Kidney (tissue), 14 donors: Measurements from ENCODE around the gene ZFAND3. TPM values are rescaled to one million over a fixed set of nuclear protein-coding genes. Genes with fewer than 3 reads are reported as not detected.

Experiments used
- DNase-seq, 5 donors: peaks; one replicate each; pipeline ENCODE4 v3.0.0-alpha.2; 2013 to 2020
- FAIRE-seq: peaks from 2 replicates; lab custom pipeline; 2012; peaks lifted over from hg19 to GRCh38; lab: Jason Lieb, UNC
- H3K27ac ChIP-seq, 2 donors: one replicate each; pipeline ENCODE4 v1.7.0; 2013; ENCODE audit warnings: low read depth in 2 of 2, low read length in 2 of 2, inconsistent platforms in 1 of 2
- H3K27me3 ChIP-seq: one replicate; pipeline ENCODE4 v1.7.1; 2013; ENCODE audit warnings: low read length, inconsistent platforms; ENCODE audit not compliant: control insufficient read depth, insufficient read depth
- H3K36me3 ChIP-seq, 3 donors: one replicate each; pipeline versions ENCODE4 v1.7.0 to v1.7.1; 2013; ENCODE audit warnings: low read length in 3 of 3, control low read depth in 1 of 3, inconsistent platforms in 1 of 3; ENCODE audit not compliant: insufficient read depth in 3 of 3, control insufficient read depth in 2 of 3
- H3K4me1 ChIP-seq, 3 donors: one replicate each; pipeline versions ENCODE4 v1.7.0 to v1.7.1; 2013; ENCODE audit warnings: low read length in 3 of 3, inconsistent platforms in 1 of 3, low read depth in 1 of 3; ENCODE audit not compliant: control insufficient read depth in 2 of 3, insufficient read depth in 2 of 3
- H3K4me3 ChIP-seq, 3 donors: one replicate each; pipeline versions ENCODE4 v1.7.0 to v1.8.1; 2013; ENCODE audit warnings: low read length in 3 of 3, control low read depth in 1 of 3, inconsistent platforms in 1 of 3
- H3K9ac ChIP-seq, 3 donors: one replicate each; pipeline versions ENCODE4 v1.7.0 to v1.7.1; 2013; ENCODE audit warnings: low read length in 3 of 3, control low read depth in 1 of 3, inconsistent platforms in 1 of 3
- H3K9me3 ChIP-seq, 3 donors: one replicate each; pipeline versions ENCODE4 v1.7.0 to v1.7.1; 2013; ENCODE audit warnings: low read length in 3 of 3, control low read depth in 1 of 3, inconsistent platforms in 1 of 3; ENCODE audit not compliant: control insufficient read depth in 2 of 3, insufficient read depth in 1 of 3
- intact Hi-C: fragments of 100-400 bp; cut with DNase I; formaldehyde crosslinking; loops from one replicate; pipeline ENCODE4 v1.11.1; 2022
- polyA plus RNA-seq: library from polyadenylated mRNA; stranded (reverse); fragments of 350-450 nt; fragmentation: Illumina TruSeq; extraction: RNeasy Lipid Tissue Mini Kit (QIAGEN cat#74804); gene quantifications from one replicate; pipeline ENCODE4 v1.2.3, GENCODE V29; 2014; ENCODE audit warnings: low read depth, low replicate concordance; ENCODE audit not compliant: insufficient read depth
- total RNA-seq: library from RNA; stranded (reverse); fragmentation: NEBNext Ultra II Directional; extraction: Animal tissue kit (Norgen Biotek cat#: 25700); gene quantifications from one replicate; pipeline ENCODE4 v1.2.1, GENCODE V29; 2021
- TF ChIP-seq, protein P1 (sequence below): IDR thresholded peaks from 3 replicates; pipeline ENCODE4 v1.5.1; 2012; ENCODE audit warnings: mild to moderate bottlenecking, moderate library complexity, borderline replicate concordance; ENCODE audit not compliant: insufficient read depth; ENCODE audit errors: extremely low read depth
- donor health status: control.
- donor health status: control.
- donor health status: control.
- donor health status: control.
- donor health status: control.
- donor health status: DM: yes; HTN: yes; CAD: no.
- donor health status: Normal renal cell carcinoma (clear cell type).

Gene ZFAND3
- total and polyA plus RNA-seq, 2 donors from 2014 or later: 44.6 to 104 TPM

DNA sequence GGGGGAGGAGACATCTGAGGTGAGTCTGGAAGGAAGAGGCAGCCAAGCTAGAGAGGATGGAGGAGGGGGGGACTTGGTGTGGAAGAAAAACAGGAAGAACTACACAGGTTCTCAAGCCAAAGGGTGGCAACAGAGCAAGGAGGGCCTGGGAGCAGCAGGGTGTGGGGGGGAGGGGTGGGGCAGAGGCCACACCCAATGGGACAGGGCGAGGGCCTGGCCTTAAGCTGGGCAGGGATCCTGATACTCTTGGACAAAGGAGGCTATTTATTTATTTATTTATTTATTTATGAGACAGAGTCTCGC lies 359.0 kb downstream of the ZFAND3 start:
- Histone ChIP-seq H3K27ac (no peak overlapping the region), H3K9ac (no peak overlapping the region), H3K4me3 (no peak overlapping the region), H3K4me1 (peaks cover 0 to 4% (median 0%) of the 10 kb centered on the region in 3 donors), H3K27me3 (no peaks in the 10 kb centered on the region), H3K9me3 (no peaks in the 10 kb centered on the region), H3K36me3 (no peaks in the 10 kb centered on the region)
- intact Hi-C loops: no loop called here
- DNase-seq: no peak
- no peak for FAIRE-seq
- TF ChIP-seq, protein P1, sequence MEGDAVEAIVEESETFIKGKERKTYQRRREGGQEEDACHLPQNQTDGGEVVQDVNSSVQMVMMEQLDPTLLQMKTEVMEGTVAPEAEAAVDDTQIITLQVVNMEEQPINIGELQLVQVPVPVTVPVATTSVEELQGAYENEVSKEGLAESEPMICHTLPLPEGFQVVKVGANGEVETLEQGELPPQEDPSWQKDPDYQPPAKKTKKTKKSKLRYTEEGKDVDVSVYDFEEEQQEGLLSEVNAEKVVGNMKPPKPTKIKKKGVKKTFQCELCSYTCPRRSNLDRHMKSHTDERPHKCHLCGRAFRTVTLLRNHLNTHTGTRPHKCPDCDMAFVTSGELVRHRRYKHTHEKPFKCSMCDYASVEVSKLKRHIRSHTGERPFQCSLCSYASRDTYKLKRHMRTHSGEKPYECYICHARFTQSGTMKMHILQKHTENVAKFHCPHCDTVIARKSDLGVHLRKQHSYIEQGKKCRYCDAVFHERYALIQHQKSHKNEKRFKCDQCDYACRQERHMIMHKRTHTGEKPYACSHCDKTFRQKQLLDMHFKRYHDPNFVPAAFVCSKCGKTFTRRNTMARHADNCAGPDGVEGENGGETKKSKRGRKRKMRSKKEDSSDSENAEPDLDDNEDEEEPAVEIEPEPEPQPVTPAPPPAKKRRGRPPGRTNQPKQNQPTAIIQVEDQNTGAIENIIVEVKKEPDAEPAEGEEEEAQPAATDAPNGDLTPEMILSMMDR: no peak

GRCh38 chr6:38179300-38179699 lies 359.8 kb downstream of the ZFAND3 start:
- intact Hi-C loops: no loop called here
- Histone ChIP-seq H3K4me3 (no peak overlapping the region), H3K36me3 (no peaks in the 10 kb centered on the region), H3K27ac (no peak overlapping the region), H3K27me3 (no peaks in the 10 kb centered on the region), H3K9me3 (no peaks in the 10 kb centered on the region), H3K9ac (no peak overlapping the region), H3K4me1 (peaks cover 0 to 4% (median 0%) of the 10 kb centered on the region in 3 donors)
- TF ChIP-seq, protein P1: no peak
- no peak for FAIRE-seq
- DNase-seq: no peak

DNA sequence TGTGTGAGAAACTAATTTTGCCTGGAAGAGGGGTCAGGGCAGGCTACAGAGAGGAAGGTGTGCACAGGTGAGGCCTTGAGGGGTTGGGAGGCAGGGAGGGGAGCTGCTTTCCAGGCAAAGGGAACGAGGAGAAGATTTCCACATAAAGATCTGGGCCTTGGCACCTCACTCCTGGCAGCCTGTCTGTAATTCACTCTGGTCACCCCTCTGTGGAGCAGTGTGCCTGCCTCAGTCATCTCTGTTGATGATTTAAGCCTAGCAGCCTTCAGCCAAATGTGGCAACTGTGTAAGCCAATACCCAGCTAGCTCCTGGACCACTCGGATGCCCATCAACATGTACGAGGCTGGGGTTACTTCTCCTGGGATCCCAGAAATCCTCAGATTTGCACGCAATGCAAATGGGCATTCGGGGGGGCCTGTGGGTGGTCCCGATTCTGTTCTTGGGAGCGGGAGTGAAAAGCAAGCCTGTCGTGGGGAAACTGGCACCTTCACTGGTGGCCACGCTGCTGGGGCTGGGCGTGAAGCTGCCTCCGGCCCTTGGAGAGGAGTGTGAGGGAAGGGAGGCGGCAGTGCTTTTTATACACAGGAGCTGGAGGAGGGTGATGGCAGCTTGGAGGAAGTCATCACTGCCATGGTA lies 360.4 kb downstream of the ZFAND3 start:
- intact Hi-C loops: no loop called here
- H3K4me3 ChIP-seq: no peak overlapping the region
- no peaks in the 10 kb centered on the region for H3K9me3 ChIP-seq
- TF ChIP-seq, protein P1: no peak
- H3K9ac ChIP-seq: no peak overlapping the region
- DNase-seq (no peak), FAIRE-seq (no peak)
- no peaks in the 10 kb centered on the region for H3K27me3 ChIP-seq
- no peaks in the 10 kb centered on the region for H3K36me3 ChIP-seq
- H3K4me1 ChIP-seq: peaks cover 0 to 4% (median 0%) of the 10 kb centered on the region in 3 donors
- no peak overlapping the region for H3K27ac ChIP-seq

GRCh38 chr6:38180586-38180985 lies 361.1 kb downstream of the ZFAND3 start:
- FAIRE-seq: no peak
- no peak overlapping the region for H3K27ac ChIP-seq
- no peaks in the 10 kb centered on the region for H3K36me3 ChIP-seq
- intact Hi-C loops: no loop called here
- no peaks in the 10 kb centered on the region for H3K9me3 ChIP-seq
- peaks cover 0 to 2% (median 0%) of the 10 kb centered on the region in 3 donors for H3K4me1 ChIP-seq
- TF ChIP-seq, protein P1: no peak
- H3K9ac ChIP-seq: no peak overlapping the region
- DNase-seq: no peak
- H3K27me3 ChIP-seq: no peaks in the 10 kb centered on the region
- no peak overlapping the region for H3K4me3 ChIP-seq
